Keratinocyte (primary cell): ENCODE measurements around the gene ENTHD1.

Experiments used
- CTCF ChIP-seq, 3 experiments: IDR thresholded peaks in 1 of 3; conservative IDR thresholded peaks in 1 of 3; optimal IDR thresholded peaks in 1 of 3; 2 replicates in 2 of 3; 3 replicates in 1 of 3; pipeline versions ENCODE3 to v1.5.1; 2011; ENCODE audit warnings: low read length in 3 of 3, mild to moderate bottlenecking in 3 of 3, moderate library complexity in 2 of 3, control low read depth in 1 of 3, inconsistent platforms in 1 of 3; ENCODE audit not compliant: insufficient read depth in 2 of 3; ENCODE audit errors: extremely low read depth in 1 of 3
- EZH2 ChIP-seq: IDR thresholded peaks from one replicate; pipeline ENCODE4 v1.6.1; 2012; ENCODE audit warnings: inconsistent platforms, mild to moderate bottlenecking, low read length, moderate library complexity

GRCh38 chr22:39785232-39785631 is 108.3 kb downstream of the ENTHD1 start:
- no peak for TF ChIP-seq CTCF (optimal IDR thresholded peaks at IDR 0.05 in 1 of 3, IDR thresholded peaks at IDR 0.05 in 1 of 3, conservative IDR thresholded peaks at IDR 0.05 in 1 of 3; ENCODE audit: extremely low read depth in 1 of 3, insufficient read depth in 2 of 3, low read length in 3 of 3)
- TF ChIP-seq EZH2, result no peak
